HL-60/S4 (cell line): ENCODE data around the gene TTBK2.
"Not testable (repeated sequence)": the region's sequence is repeated elsewhere in the genome, so short reads cannot be mapped to it uniquely, and the experiment has no call there.

ENCODE experiments used
- in situ Hi-C: fragments of 300-500 bp; cut with MboI; formaldehyde crosslinking; loops from 2 replicates; pipeline ENCODE4 v1.14.3; 2022; ENCODE audit warnings: low sequenced_read_pairs

The TTBK2 gene

DNA sequence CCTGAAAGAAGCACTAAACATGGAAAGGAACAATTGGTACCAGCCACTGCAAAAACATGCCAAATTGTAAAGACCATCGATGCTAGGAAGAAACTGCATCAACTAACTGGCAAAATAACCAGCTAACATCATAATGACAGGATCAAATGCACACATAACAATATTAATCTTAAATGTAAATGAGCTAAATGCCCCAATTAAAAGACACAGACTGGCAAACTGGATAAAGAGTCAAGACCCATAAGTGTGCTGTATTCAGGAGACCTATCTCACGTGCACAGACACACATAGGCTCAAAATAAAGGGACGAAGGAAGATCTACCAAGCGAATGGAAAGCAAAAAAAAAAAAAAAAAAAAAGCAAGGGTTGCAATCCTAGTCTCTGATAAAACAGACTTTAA is 154.5 kb downstream of the TTBK2 start:
- in situ Hi-C loops, result not testable (repeated sequence)

DNA sequence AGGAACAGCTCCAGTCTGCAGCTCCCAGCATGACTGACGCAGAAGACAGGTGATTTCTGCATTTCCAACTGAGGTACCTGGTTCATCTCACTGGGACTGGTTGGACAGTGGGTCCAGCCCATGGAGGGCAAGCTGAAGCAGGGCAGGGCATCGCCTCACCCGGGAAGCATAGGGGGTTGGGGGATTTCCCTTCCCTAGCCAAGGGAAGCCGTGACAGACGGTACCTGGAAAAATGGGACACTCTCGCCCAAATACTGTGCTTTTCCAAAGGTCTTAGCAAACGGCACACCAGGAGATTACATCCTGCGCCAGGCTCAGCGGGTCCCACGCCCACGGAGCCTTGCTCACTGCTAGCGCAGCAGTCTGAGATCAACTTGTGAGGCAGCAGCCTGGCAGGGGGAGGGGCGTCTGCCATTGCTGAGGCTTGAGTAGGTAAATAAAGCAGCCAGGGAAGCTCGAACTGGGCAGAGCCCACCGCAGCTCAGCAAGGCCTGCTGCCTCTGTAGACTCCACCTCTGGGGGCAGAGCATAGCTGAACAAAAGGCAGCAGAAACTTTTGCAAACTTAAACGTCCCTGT is 156.3 kb downstream of the TTBK2 start:
- in situ Hi-C loops, result not testable (repeated sequence)

DNA sequence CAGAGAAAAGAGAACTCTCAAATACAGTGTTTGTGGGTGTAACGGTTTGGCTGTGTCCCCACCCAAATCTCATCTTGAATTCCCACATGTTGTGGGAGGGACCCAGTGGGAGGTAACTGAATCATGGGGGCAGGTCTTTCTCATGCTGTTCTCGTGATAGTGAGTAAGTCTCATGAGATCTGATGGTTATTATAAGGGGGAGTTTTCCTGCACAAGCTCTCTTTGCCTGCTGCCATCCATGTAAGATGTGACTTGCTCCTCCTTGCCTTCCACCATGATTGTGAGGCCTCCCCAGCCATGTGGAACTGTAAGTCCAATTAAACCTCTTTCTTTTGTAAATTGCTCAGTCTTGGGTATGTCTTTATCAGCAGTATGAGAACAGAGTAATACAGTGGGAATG is 158.8 kb downstream of the TTBK2 start:
- in situ Hi-C loops, result not testable (repeated sequence)

DNA sequence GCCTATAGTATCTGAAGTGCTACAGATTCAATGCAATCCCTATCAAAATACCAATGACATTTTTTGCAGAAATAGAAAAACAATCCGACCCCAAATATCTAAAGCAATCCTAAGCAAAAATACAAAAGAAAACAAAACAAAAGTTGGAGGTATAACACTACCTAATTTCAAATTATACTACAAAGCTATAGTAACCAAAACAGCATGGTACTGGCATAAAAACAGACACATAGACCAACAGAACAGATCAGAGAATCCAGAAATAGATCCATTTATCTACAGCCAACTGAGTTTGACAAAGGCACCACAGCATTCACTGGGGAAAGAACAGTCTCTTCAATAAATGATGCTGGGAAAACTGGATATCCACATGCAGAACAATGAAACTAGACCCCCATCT is 159.8 kb downstream of the TTBK2 start:
- in situ Hi-C loops, result no loop called here

DNA sequence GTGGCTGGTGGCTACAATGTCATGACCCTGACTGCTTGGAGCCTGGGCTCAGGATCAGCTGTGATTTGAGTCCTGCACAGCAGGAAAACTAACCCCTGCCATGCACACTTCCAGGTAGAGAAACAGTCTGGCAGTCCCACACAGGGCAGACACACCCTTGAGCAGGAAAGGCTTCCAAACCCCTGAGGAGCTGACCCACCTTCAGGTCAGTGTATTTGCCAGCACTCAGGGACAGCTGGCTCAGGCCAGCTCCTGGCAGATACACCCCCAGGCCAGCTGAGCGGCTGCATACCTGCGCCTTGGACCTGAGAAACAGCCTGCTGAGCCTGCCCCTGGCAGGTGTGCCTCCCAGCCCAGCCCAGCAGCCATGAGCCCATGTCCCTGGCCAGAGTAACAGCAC is 161.5 kb downstream of the TTBK2 start:
- in situ Hi-C loops, result no loop called here

DNA sequence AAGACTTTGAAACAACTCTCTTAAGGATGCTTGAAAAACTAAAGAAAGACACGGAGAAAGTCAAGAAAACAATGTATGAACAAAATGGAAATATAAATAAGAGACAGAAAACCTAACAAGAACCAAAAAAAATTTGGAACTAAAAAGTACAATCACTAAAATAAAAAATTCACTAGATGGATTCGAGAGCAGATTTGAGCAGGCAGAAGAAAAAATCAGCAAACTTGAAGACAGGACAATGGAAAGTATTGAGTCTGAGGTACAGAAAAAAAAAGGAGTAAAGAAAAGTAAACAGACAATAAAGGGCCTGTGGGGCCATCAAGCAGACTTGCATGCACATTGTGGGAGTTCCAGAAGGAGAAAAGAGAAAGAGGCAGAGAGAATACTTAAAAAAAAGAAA is 170.3 kb downstream of the TTBK2 start:
- in situ Hi-C loops, result no loop called here

DNA sequence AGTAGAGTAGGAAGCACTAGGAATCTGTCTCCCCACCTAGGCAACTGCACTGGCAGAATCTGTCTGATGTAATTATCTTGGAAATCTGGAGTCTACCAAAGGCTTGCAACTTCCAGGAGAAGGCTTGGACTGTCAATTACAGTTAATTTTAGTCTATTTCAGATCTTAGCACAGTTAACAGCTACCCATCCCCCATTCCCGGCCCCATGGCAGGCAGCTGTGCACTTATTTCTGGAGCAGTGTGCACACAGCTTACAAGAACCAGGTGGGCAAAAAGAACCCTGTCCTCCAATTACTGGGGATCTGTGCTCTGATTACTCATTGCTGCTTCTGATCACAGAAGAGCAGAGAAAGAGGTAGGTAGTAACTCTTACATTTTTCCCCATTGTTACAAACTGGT is 171.3 kb downstream of the TTBK2 start:
- in situ Hi-C loops, result no loop called here

DNA sequence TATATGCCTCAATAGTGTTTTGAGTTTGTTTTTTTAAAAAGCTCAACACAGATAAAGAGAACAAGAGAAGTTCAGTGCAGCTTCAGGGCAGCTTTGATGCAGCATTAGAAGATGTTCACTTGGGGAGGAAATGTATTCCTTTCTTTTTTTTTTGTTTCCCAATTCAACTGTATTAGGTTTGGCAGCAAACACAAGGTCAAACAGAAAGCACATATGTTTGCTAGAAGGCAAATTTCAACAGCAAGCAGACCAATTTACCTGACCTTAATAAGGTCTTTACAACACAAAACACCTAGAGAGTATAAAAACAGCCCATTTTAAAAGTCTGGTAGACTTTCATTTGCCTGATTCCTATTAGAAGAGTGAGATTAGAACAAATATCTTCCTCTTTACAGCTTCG is 176.4 kb downstream of the TTBK2 start:
- in situ Hi-C loops, result no loop called here

DNA sequence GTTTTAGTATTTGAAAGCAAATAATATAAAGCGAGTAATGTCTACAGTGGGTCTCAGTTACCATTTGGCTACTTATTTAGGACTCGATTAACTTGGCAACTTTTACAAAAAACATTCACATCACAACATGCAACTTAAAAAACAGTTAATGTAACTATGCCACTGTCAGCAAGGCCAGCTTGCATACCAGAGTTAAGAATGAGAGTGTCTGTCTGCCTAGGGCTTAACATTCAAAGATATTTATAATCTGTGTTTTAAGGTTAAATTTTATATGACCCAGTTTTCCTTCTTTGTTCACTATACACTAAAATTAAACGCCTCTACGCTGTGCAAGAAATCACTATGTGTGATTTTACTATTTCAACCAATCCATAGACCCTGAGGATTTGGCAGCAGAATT is 178.4 kb downstream of the TTBK2 start:
- in situ Hi-C loops, result no loop called here

DNA sequence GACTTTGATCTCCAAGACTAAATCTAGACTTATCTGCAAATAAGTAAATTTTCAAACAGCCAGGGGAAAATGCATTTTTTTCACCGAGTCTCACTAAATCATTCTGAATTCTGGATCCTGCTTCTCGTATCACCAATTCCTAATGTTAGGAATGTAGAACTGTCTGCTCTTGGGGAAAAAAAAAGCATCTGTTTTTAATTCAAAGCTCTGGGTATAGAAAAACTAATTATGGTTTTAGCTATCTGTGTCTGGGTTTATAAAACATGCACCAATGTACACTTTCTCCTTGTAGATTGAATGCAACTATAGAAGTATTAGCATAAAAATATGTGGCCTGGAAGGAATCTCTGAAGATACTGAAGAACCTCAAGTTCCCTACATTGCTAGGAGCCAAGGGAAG is 178.9 kb downstream of the TTBK2 start:
- in situ Hi-C loops, result no loop called here

DNA sequence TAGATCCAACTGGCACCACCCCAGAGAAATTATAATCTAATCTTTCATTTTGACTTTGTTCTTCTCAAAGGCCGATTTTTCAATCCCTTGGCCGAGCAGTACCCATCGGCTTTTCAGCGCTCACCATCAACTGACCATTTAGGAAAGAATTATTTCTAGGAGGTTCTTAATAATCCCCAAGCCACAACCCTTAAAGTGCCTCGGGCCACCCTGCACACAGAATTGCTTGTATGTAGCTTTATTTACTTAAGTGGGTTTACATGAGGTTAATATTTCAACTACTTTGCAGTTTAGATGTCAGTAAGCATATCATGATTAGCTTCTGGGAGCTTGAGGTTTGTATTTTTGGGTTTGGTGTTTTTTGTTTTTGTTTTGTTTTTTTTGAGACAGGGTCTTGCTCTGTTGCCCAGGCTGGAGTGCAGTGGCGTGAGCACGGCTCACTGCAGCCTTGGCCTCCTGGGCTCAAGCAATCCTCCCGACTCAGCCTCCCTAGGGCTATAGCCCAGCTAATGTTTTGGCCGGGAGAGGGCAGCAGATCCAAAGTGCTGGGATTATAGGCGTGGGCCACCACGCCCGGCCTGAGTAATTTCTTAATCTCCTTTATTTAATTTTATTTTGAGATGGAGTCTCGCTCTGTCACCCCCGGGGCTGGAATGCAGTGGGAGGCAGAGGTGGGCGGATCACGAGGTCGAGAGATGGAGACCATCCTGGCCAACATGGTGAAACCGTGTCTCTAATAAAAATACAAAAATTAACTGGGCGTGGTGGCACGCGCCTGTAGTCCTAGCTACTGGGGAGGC is 182.8 kb downstream of the TTBK2 start:
- in situ Hi-C loops, result no loop called here

DNA sequence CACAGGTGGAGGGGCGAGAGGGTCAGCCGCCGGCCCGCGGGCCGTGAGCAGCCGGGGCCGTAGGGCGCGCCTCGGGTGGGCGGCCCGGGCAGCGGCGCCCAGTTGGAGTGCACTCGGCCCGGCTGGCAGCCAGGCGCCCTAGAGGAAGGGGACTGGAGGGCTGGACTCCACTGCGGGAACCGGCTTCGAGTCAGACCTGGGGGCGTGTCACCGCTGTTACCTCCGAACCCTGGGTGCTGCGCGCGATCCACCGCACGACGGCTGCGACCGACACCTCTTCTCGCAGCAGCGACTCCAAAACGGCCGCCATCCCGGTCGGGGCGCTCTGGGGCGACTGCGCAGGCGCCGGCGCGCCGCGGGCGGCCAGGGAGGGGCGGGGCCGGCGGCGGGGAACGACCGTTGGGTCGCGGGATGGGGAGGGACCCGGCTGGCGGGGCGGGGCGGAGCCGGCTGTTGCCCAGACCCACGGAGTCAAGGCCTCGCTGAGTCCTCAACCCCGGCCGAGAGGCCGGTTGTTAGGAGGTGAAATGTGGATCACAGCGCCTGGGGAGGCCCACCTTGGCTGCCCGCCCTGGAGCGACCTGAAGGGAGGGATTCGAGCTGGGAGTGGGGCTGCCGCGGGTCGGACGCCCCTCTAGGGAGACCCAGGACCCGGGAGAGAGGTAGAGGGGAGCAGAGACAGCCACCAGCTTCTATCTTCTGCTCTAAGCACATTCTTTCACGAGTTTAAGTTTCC is 183.6 kb downstream of the TTBK2 start, which contains the start of gene CDAN1:
Gene CDAN1 (minus strand): TSS at position 336 of the 736 bp plus-strand sequence. CDS start 26 bp downstream, at position 310.
- in situ Hi-C loops, result no loop called here

DNA sequence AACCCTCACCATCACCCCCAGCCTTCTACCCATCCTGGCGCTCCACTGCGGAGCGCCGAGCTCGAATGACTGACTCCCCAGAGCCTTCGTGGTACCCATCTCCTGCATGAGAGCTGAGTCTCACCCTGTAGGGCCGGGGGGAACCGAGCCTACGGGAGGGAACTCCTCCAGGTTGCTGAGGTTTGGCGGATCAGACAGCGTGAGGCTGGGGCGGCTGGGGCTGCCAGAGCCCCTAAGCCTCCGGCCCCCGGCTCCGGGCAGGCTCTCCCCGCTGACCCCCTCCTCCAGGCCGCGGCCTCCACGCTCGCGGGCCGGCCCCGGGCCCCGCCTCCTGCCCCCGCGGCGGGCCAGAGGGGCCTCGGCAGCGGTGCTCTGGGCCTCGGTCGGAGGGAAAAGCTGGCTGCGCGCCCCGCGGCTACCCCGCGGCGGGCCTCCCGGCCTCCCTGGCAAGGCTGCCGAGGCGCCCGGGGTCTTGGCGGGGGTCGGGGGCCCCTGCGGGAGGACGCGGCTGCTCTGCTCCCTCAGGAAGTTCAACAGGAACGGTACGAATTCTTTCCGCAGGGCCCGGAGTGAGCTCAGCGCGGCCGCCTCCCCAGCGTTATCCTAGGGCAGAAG is 184.3 kb downstream of the TTBK2 start:
- in situ Hi-C loops, result no loop called here

DNA sequence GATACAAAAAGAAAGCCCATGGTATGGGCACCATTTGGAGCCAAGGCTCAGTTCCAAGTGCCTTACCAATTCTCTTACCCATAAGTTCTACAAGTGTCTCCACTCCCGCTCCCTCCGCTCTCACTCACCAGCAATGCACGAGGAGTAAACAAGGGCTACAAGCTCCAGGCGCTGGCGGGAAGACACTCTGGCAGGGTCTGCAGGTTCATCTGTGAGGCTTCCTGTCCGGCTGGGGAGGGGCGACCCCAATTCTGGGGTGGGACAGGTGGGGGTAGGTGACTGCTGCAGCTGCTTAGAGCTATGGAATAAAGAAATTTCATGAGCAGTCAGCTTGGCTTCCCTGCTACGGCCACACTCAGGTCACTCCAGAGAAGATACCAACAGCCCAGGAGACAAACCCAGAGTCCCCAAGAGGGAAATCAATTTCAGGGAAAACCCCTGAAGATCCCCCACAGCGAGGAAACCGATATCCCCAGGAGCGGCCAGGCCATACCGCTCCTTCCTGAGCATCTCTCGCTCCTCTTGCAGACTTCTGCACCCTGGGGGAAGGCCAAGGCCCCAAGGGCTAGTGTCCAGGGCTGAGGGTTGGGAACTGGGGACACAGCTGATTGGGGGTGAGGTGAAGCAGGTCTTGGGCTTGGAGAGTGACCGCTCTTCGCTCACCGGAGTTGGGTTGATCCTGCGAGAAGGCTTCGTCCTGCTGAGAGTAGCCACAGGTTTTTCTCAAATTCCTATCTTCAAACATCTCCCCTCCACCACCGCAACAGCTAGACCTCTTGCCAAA is 185.0 kb downstream of the TTBK2 start:
- in situ Hi-C loops, result no loop called here

DNA sequence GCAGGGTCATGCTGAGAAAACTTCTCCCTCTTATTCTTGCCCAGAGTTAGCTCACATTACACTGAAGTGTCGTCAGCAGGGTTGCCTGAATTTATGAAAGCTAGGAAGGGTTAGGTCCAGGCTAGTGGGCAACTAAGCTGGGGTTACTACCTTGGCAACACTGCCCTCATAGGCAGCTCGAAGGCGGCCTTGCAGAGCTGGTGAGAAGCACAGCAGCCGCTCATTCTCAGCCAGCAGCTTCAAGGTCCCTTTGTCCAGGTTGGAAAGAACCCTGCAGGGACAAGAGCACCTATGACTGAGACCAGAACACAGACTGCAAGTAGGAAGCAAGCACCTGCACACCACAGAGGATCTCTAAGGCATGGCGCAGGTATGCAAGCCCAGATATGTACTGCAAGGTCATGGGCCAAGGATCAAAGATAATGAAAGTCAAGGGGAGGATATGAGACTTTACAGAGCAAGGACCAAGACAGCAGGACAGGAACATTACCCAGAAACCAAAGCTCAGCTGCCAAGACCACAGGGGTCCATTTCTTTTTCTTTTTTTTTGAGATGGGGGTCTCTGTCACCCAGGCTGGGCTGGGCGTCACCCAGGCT is 186.4 kb downstream of the TTBK2 start:
- in situ Hi-C loops, result no loop called here

DNA sequence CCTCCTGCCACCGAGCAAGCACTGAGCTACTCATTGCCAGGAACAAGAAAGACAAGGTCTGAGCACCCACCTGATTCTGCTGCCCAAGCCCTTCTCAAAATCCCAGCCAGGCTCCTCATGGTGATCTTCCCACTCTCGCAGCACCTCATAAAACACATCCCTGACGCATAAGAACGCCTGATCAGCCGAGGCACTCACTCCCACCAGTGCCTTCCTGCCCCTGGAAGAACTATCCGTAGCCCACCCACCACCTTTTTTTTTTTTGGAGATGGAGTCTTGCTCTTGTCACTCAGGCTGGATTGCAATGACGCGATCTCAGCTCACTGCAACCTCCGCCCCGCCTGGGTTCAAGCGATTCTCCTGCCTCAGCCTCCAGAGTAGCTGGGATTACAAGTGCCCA is 187.6 kb downstream of the TTBK2 start:
- in situ Hi-C loops, result no loop called here

DNA sequence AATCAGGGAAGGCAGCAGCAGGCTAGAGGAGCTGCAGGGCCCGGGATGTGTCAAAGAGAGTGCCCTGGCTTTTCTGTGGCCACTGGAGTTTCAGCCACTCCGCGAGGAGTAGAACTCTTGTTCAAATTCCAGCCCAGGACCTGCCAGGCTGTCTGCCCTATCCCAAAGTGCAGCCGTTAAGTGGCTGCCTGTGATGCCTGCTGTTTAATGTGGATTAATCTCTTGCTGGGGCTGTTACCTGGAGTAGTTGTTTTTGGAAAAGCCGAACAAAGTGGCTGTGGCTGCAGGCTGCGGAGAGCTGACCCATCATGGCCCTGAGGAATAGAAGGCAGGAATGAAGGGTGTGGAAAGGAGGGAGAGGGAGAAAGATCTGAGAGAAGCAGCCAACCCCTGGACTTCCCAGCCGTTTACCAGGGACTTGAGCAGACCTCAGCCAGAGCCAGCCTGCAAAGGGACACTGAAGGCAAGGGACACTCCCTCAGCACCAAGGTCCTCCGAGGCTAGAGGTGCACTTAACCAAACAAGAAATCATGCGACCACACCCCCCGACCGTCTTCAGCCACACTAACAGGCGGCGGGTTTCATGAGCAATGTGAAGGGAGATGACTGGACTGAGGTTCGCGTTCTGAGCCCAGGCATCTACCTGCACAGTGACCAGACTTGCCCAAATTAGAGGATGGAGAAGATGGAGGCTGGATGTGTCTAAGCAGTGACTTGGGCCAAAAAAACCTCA is 188.3 kb downstream of the TTBK2 start:
- in situ Hi-C loops, result no loop called here

DNA sequence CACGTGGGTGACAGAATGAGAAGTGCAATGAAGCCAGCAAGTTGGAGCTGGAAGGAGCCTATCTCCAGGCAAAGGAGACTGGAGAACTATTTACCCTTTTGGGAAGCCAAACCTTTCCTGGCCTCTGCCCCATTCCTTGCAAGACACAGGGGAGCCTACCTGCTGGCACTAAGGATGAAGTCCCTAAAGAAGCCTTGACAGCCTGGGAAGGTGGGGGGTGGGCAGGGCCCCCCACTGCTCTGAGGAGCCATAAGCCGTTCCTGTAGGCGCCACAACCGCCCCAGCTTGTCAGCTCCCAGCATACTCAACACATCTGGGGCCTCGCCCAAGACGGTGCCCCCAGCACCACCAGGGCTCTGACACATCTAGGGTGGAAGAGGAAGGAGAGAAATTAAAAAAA is 189.1 kb downstream of the TTBK2 start:
- in situ Hi-C loops, result no loop called here

DNA sequence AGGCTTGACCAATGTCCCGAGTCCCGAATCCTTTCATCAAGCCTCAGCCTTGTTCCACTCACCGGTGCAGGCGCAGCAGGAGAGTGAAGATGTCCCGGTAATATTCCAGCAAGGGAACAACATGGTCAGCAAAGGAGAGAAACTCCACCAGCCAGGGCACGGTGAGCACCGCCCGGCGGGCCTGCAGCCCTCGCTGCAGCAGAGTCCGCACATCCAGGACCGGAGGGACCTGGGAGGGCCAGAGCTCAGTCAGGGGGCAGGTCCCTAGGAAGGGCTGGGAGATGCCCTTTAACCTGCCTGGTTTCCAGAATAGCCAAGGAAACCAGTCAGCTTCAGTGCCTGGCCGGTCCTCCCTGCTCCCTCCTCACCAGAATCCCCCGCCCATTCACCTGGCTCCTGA is 190.0 kb downstream of the TTBK2 start:
- in situ Hi-C loops, result no loop called here

DNA sequence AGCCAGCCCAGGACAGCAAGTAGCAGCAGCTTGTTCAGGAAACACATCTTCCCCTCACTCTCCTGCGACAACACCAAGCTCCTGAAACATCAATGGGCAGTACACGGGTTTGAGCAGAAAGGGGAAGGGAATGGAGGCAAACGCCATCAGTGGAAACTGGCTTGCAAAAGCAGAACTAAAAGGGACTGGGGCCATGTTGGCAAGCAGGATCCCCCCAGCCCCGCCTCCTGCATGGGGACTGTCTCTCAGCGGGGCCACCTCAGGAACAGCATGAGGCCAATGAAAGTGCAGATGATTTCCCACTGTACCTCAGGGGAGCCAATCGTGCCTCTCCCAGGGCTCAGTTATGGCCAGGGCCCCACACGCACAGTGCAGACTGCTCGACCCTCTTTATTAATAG is 190.4 kb downstream of the TTBK2 start:
- in situ Hi-C loops, result no loop called here
